Aortic smooth muscle cell (primary cell): ENCODE data around the gene PREB. TPM values are rescaled to one million over a fixed set of nuclear protein-coding genes. Genes with fewer than 3 reads are reported as not detected.

Source experiments
- total RNA-seq: library from RNA; depleted of rRNA; stranded (reverse); fragments of >200 nt; gene quantifications from 2 replicates; pipeline ENCODE4 v1.2.3, GENCODE V29; 2014

PREB gene, protein sequence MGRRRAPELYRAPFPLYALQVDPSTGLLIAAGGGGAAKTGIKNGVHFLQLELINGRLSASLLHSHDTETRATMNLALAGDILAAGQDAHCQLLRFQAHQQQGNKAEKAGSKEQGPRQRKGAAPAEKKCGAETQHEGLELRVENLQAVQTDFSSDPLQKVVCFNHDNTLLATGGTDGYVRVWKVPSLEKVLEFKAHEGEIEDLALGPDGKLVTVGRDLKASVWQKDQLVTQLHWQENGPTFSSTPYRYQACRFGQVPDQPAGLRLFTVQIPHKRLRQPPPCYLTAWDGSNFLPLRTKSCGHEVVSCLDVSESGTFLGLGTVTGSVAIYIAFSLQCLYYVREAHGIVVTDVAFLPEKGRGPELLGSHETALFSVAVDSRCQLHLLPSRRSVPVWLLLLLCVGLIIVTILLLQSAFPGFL
- 40.1 and 54.8 TPM in 2 replicates for total RNA-seq

DNA sequence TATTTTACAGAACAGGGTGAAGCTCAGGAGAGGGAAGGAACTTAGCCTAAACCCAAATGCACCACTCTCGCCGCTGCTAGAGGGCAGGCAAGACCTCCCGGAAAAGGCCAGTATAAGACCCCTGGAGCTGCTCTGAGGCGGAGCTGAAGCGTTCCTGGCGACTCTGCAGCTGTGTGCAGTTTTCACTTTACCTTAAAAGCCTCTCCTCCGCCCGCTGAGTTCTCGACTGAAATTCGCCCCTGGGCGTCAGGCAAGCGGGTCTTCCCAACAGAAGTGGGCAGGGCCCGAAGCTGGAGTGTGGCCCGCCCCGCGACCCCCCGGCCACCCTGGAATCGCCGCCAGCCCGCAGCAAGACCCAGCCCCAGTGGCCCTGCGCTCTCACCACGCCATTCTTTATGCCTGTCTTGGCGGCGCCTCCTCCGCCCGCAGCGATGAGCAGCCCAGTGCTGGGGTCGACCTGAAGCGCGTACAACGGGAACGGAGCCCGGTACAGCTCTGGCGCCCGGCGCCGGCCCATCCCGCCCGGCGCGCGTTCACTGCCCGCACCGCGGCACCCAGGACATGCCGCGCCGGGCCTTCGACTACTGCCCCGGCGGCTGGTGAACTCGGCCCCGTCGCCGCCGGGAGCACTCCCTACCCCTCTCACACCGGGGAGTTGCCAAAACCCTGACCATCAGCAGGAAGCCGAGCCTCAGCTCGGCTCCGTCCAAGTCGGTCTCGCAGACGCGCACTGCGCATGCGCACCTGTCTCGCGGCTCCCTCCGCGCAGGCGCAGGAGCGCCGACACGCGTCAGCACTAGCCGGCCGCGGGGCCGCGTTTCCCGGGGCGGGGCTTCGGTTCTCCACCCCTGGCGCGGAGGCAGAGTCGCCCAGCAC lies at the start of gene PREB:
TSS of gene PREB (minus strand) at position 732 of the 876 bp plus-strand sequence. CDS start at position 517, 215 bp downstream.

DNA sequence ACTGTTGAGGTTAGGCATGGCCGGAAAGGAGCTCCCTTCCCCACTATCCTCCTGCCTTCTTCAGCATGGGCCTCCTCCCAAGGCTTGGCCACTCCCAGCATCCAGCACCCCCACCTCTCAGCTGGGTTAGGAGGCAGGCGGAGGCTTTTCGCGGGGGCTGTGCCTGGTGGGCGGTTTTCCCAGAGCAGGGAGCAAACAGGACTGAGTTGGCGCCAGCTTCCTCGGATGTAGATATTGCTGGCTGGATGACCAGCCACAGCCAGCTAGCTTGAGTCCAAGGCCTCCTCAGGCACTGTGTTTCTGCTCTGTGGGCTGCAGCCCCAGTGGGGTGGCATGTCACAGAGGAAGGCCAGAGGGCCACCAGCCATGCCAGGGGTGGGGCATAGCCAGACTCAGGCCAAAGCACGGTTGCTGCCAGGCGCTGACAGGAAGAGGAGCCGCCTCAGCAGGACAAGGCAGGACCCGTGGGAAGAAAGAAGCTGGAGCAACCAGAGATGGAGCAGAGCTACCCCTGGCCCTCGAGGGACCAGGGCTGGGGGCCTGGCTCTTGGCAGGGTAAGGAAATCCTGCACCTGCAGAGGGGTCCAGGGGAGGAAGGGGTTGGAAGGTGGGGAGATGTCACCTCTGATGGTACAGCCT lies 14.5 kb upstream of the PREB start, which contains the start of gene TCF23:
TSS of gene TCF23 (plus strand) at position 204 of the 639 bp plus-strand sequence. CDS start at position 334, 130 bp downstream.

DNA sequence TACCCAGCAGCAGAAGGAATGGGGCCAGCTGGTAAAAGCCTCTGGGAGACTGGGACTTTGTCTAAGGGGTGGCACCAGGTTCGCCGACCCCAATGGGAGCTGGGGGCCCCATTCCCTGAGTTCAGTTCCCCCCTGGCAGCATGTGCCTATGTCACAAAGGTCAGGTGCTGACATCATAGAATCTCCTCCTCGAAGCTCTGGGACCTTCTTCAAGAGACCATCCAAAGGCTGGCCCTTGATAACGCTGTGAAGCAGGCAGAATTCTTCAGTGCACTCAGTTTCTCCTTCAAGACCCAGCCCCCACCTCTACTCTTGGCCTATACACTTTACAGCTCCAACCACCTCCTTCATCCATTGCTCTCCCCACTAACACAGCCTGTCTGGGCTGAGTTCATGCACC lies 4.9 kb upstream of the PREB start, which contains the start of gene PRR30:
TSS of gene PRR30 (minus strand) at position 101 of the 400 bp plus-strand sequence. CDS start 1,081 bp downstream, outside the sequence.

DNA sequence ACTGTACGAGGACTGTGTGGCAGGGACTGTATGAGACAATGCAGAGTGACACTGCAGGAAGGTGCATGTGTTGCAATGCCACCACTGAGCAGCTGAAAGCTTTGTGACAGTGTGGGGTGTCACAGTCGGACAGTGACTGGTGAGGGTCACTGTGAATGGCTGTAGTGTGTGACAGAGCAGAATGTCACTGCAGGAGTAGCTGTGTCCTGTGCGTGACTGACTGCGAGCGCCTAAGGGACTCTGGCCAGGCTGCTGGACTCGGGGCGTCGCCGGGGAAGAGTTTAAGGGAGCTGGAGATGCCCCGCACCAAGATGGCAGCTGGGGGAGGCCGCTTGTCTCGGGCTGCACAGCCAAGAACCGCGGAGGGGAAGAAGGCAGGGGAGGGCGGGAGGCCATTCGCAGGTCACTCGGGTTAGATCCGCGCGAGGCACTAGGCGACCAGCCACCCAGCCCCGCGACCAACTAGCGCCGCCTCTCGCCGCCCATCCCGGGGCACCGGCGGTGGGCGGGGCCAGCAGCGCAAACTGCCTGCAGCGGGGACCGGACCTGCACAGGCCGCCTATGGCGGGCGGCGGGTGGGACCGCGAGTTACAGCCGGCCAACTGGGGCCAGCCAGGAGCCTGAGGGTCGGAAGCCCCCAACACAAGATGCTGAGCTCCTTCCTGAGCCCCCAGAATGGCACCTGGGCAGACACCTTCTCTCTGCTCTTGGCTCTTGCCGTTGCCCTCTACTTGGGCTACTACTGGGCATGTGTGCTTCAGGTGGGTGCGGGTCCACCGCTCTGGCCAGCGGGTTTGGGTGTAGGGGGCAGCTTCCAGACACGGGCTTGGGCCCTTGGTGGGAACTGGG lies 10.9 kb downstream of the PREB start, which contains the start of gene ABHD1:
TSS of gene ABHD1 (plus strand) at position 514 of the 849 bp plus-strand sequence. CDS start at position 648, 134 bp downstream.

DNA sequence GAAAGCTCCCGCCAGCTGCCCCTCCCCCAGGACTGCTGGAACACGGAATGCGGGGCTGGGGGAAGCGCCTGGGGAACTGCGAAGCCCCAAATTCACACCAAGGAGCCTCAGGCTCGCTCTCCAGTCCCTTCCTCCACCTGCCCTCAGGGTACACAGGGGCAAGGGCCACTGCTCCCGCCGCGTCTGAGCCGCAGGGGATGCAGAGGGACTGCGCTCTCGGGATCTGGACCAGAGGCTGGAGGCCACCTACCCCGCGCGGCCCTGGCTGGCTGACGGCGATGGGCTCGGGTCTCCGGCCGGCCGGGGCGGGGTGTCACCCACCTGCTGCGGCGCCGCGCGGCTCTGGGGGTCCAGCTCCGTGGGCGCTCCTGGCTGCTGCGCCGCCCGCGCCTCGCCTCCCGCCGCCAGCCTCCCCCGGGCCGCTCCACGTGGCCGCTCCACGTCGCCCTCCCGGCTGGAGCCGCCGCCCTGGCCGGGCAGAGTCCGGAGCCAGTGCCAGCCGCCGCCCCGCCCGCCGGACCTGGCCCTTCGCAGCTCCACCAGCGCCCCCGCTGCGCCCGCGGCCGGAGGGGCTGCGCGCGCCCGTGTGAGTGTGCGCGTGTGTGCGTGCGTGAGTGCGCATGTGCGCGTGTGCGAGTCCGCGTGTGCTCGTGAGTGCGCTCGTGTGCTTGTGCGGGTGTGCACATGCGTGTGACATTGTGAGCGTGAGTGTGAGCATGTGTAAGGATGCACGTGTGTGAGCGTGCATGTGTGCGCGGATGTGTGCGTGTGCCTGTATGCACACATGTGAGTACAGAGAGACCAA lies 15.7 kb downstream of the PREB start, which contains the start of gene CGREF1:
TSS of gene CGREF1 (minus strand) at position 604 of the 805 bp plus-strand sequence. CDS start 14,762 bp downstream, outside the sequence.

DNA sequence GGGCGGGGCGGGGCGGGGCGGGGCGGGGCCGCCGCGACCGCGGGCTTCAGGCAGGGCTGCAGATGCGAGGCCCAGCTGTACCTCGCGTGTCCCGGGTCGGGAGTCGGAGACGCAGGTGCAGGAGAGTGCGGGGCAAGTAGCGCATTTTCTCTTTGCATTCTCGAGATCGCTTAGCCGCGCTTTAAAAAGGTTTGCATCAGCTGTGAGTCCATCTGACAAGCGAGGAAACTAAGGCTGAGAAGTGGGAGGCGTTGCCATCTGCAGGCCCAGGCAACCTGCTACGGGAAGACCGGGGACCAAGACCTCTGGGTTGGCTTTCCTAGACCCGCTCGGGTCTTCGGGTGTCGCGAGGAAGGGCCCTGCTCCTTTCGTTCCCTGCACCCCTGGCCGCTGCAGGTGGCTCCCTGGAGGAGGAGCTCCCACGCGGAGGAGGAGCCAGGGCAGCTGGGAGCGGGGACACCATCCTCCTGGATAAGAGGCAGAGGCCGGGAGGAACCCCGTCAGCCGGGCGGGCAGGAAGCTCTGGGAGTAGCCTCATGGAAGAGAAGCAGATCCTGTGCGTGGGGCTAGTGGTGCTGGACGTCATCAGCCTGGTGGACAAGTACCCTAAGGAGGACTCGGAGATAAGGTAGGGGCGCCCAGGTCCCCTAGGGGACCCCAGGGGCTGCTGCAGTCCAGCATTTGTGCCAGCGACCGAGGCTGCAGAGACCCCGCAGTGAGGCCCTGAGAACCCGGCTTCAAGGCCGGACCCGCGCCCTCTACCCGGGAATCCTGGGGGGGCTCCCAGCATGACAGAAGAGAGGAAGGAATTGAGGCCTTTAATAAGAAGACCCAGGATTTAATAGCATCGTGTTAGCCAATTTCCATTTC lies 47.5 kb downstream of the PREB start, which contains the start of gene KHK:
TSS of gene KHK (plus strand) at position 49 of the 870 bp plus-strand sequence. CDS start at position 537, 488 bp downstream.

Other genes with a start within 250 kb of the PREB start
- 3.6 and 5.7 TPM in 2 replicates for gene MAPRE3, start 164.0 kb downstream of the PREB start, total RNA-seq
- gene TMEM214, start 101.7 kb downstream of the PREB start, total RNA-seq, result 38.1 and 38.7 TPM in 2 replicates
- 16.5 and 20.5 TPM in 2 replicates for gene AGBL5, start 83.0 kb downstream of the PREB start, total RNA-seq
- gene OST4, start 63.0 kb downstream of the PREB start, total RNA-seq, result 560 and 659 TPM in 2 replicates
- 260 and 292 TPM in 2 replicates for gene EMILIN1, start 56.0 kb downstream of the PREB start, total RNA-seq
- 0.81 and 1.3 TPM in 2 replicates for gene KHK, start 47.9 kb downstream of the PREB start, total RNA-seq
- gene CGREF1, start 15.5 kb downstream of the PREB start, total RNA-seq, result 7.0 and 12.2 TPM in 2 replicates
- 0.40 TPM in 1 of 2 replicates, not detected in the other for gene ABHD1, start 10.8 kb downstream of the PREB start, total RNA-seq
- not detected in 2 replicates for gene PRR30, start 4.8 kb upstream of the PREB start, total RNA-seq
- gene TCF23, start 14.4 kb upstream of the PREB start, total RNA-seq, result not detected in 2 replicates
- 219 and 241 TPM in 2 replicates for gene ATRAID, start 77.4 kb upstream of the PREB start, total RNA-seq
- gene SLC5A6, start 77.6 kb upstream of the PREB start, total RNA-seq, result 6.2 and 10.8 TPM in 2 replicates
- gene CAD, start 82.7 kb upstream of the PREB start, total RNA-seq, result 20.6 and 26.8 TPM in 2 replicates
- 0.19 TPM in 1 of 2 replicates, not detected in the other for gene SLC30A3, start 128.4 kb upstream of the PREB start, total RNA-seq
- not detected in 2 replicates for gene DNAJC5G, start 140.8 kb upstream of the PREB start, total RNA-seq
- 0.13 and 0.19 TPM in 2 replicates for gene TRIM54, start 147.8 kb upstream of the PREB start, total RNA-seq
- 0.40 and 0.50 TPM in 2 replicates for gene UCN, start 173.8 kb upstream of the PREB start, total RNA-seq
- gene MPV17, start 188.5 kb upstream of the PREB start, total RNA-seq, result 72.7 and 75.7 TPM in 2 replicates
- gene GTF3C2, start 222.1 kb upstream of the PREB start, total RNA-seq, result 21.0 and 22.5 TPM in 2 replicates
- gene EIF2B4, start 235.7 kb upstream of the PREB start, total RNA-seq, result 29.8 and 33.2 TPM in 2 replicates
- gene SNX17, start 236.0 kb upstream of the PREB start, total RNA-seq, result 136 and 145 TPM in 2 replicates
- gene ZNF513, start 246.1 kb upstream of the PREB start, total RNA-seq, result 6.4 and 7.5 TPM in 2 replicates